Stimulated activated CD8-positive, alpha-beta memory T cell treated with anti-CD3 and anti-CD28 coated beads, Interleukin-12 subunit alpha, Interleukin-12 subunit beta, amount 100 ng/mL, for 24 hours (primary cell): ENCODE results near the gene ARL15.
"Not testable (repeated sequence)": the region's sequence is repeated elsewhere in the genome, so short reads cannot be mapped to it uniquely, and the experiment has no call there.

Experiments
- DNase-seq: peaks from one replicate; pipeline ENCODE4 v3.0.0-alpha.2; 2020; ENCODE audit errors: extremely low read depth

Gene ARL15

DNA sequence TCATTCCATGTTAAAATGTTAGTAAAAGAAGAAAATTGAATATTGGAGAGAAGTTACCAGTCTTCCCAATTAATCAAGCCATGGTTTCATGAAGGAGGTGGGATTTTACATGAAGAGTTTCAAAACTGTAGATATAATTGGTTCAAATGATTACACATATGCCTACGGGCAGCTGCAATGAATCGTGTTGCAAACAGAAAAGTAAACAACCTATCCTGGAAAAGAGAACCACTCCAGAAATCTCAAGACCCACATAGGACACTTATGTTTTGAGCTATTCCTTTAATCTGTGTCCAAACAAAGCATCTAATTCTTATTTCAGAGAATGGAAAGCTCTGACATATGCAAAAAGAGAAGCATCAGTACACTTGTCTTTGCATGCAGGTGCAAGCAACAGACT lies 409.7 kb downstream of the ARL15 start:
- no peak for DNase-seq

GRCh38 chr5:53895091-53895683 lies 415.2 kb downstream of the ARL15 start:
- DNase-seq, result no peak

- DNase-seq, result no peak
These were observed 416.7 kb downstream of the ARL15 start for GRCh38 chr5:53893626-53894025.

DNA sequence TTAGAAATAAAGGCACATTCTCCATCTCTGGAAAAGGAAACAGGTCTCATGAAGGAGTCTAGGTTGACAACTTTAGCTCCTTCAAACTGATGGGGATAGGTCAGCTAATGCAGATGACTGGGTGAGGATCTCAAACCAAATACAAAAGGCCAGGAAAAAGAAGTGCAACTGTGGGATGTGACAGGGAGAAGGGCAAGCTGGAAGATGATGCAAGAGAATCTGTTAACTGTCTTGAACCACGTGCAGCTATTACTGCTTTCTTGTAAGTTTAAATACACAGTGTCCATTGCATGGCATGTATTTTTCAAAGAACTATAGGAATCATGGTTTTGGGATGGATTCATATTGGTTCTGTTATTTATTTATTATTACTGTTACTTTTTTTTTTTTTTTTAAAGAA lies 418.1 kb downstream of the ARL15 start:
- no peak for DNase-seq

GRCh38 chr5:53891159-53891558 lies 419.2 kb downstream of the ARL15 start:
- no peak for DNase-seq

- DNase-seq, result no peak
These were observed 419.9 kb downstream of the ARL15 start for GRCh38 chr5:53890490-53890889.

DNA sequence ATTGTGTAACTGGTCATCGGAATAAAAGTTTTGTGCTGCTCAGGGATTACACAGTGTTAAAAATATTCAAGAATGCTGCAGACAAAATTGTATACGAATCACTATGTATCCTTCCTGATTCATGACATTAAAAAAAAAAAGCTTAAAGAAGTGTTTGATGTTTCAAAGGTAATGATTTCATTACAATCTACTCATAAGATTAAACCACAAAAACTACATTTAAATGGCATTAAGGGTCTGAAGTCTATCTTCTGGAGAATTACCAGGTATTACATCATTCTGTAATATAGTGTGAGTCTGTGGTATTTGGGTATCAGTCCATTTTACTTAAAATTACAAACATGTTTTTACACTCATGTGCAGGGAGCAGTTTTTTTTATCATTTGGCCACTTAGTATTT lies 425.5 kb downstream of the ARL15 start:
- no peak for DNase-seq

GRCh38 chr5:53884417-53884816 lies 426.0 kb downstream of the ARL15 start:
- no peak for DNase-seq

DNA sequence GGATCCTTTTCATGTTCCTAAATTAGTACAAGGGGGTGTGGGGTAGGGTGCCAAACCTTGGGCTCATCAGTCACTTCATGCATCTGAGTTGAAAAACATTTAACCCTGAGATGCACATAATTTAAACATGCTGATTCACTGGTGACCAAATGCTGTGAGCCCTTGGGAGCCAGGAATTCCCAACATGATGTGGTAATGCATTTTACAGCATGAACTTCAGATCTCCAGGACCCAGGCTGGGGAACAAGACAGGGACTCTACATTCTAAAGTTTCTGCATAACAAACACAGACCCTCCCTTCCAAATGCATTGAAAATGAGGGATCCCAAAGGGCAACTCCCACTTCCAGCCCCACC lies 427.7 kb downstream of the ARL15 start:
- DNase-seq, result no peak

- no peak for DNase-seq
These were observed 428.2 kb downstream of the ARL15 start for GRCh38 chr5:53882006-53882675.

DNA sequence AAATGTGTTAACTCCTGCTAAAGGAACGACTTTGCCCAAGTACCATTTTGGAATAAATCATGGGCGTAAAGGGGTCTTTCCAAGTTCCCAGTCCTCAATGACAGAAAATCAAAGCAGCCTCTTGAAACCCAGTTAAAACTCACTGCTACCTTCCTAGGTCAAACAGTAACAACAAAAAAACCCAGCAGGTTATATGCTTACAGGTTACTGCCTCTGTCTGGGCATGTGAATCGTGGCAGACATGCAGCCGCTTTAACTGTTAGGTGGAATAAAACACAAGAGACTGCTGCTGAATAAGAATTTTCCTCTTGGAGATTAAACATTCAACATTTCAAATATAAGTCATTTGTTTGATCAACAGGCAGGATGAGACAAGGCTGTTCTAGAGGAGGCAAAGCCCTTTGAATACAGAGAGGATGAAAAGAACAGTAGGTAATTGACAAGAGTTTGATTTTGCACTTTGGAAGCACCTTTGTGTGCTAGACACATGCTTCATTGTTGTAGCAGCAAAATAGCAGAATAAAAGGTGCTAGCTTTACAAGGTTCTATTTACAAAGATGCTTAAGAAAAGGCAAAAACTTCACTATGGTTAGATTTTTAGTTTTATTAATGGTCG lies 430.6 kb downstream of the ARL15 start:
- no peak for DNase-seq

DNA sequence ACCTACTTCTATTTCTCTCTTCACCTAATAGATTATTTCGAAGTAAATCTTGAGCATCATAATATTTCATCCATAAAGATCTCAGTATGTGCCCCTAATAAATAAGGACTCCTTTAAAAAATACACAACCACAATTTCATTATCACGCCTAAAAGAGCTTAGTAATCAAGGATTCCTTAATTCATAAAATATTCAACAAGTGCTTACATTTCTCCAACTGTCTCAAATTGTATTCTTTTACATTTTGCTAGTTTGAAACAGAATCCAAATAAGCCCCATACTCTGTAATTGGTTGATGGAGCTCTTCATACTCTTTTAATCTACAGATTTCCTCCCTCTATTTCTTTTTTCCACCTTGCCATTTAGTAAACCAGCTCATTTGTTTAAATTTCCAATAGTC lies 432.4 kb downstream of the ARL15 start:
- no peak for DNase-seq

- DNase-seq, result no peak
These were observed 433.1 kb downstream of the ARL15 start for GRCh38 chr5:53877243-53877642.

DNA sequence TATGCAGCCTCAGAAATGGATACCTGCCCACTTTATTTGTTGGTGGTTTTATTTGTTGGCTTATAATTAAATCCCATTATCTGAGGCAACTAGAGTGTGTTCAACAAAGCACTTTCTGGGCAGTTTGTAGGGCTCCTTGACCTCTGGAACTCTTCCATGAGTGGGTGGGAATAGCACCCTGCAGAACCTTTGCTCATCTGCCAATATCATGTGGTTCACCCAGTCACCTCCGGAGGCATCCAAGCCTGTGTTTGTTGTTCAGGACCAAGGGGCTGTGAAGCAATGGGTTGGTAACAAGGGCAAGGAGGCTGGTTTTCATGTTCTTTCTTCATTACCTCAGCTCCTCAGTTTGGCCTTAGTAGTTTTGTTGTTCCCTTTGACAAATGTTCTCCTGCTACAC lies 436.0 kb downstream of the ARL15 start:
- no peak for DNase-seq

DNA sequence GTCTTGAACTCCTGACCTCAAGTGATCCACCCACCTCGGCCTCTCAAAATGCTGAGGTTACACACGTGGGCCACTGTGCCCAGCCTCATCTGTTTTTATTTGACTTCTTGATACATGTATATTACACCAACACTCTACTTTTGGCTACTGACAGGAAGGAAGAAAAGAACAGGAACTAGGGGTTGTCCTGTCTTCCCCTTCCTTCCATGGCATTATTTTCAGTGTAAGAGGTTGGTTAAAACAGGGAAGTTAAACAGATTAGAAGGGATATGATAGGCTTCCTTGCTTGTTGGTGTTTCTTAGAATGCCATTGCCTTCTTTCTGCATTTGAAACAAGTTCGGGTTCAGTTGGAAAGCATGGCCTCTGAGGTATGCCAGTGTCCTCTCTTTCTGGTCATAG lies 437.1 kb downstream of the ARL15 start:
- DNase-seq, result no peak

DNA sequence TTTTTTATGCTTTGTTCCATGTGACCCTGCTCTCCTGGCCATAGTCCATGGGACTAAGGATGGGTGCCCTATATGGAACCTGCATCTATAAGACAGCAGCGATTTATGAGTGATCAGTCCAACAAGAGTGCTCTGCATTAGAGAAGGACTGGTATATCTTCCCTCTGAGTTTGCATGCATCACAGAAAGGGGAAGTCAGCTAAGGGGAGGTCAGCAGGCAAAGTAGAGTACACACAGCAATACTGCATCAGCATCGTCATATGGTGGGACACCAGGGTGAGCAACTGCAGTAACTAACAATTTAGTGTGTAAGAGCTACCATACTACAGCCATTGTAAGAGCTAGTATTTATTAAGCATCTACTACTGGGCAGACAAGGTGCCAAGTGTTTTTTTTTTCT lies 438.6 kb downstream of the ARL15 start:
- no peak for DNase-seq

- DNase-seq, result no peak
These were observed 439.3 kb downstream of the ARL15 start for GRCh38 chr5:53871050-53871449.

GRCh38 chr5:53858700-53859456 lies 451.5 kb downstream of the ARL15 start:
- no peak for DNase-seq

DNA sequence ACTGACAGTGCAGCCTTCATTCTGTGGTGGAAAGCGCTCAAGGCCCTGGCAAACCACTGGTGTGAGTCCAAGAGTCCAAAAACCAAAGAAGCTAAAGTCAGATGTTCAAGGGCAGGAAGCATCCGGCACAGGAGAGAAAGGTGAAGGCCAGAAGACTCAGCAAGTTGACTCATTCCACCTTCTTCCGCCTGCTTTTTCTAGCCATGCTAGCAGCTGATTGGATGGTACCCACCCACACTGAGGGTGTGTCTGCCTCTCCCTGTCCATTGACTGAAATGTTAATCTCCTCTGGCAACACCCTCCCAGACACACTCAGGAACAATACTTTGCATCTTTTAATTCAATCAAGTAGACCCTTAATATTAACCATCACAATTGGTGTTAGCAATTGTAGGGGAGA lies 453.9 kb downstream of the ARL15 start:
- DNase-seq, result no peak

DNA sequence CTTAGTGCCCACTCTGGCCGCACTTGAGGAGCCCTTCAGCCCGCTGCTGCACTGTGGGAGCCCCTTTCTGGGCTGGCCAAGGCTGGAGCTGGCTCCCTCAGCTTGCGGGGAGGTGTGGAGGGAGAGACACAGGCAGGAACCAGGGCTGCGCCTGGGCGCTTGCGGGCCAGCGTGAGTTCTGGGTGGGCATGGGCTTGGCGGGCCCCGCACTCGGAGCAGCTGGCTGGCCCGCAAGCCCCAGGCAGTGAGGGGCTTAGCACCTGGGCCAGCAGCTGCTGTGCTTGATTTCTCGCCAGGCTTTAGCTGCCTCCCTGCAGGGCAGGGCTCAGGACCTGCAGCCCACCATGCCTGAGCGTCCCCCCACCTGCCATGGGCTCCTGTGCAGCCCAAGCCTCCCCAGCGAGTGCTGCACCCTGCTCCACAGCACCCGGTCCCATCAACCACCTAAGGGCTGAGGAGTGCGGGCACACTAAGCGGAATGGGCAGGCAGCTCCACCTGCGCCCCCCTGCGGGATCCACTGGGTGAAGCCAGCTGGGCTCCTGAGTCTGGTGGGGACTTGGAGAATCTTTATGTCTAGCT lies 473.4 kb downstream of the ARL15 start:
- not testable (repeated sequence) for DNase-seq

- no peak for DNase-seq
These were observed 475.9 kb downstream of the ARL15 start for GRCh38 chr5:53834500-53834899.
